ENCODE results near the gene SLC24A1. TPM values are rescaled to one million over a fixed set of nuclear protein-coding genes. Genes with fewer than 3 reads are reported as not detected.

The SLC24A1 gene
- total RNA-seq, 4 donors from 2014 or later = 5.9 to 22.7 (median 9.2) TPM

DNA sequence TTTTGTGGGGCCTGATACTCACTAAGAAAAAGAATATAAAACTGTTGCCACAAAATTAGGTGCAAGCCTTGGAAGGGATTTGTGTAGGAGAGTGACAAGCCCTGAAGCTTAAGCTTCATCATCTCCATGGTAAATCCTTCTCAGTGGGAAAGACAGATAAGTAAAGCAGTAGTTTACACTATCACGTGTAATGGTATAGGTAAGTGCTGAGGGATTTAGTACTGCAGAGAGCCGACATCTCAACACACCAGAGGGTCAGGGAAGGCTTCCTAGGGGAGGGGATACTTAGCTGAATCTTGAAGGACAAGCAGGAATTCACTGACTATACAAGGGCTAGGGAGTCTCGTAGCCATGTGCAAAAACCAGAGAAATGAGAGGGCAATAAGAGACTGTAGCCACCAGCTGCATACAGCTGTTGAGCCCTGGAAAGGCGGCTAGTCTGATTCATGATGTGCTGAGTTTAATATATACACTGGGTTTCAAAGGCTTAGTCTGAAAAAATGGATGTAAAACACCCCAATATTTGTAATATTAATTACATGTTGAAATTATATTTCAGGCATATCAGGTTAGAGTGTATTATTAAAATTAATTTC, 11.1 kb downstream of the SLC24A1 start:
- TF ChIP-seq POLR2A (IDR thresholded peaks at IDR 0.05) = no peak
- TF ChIP-seq, protein P1, sequence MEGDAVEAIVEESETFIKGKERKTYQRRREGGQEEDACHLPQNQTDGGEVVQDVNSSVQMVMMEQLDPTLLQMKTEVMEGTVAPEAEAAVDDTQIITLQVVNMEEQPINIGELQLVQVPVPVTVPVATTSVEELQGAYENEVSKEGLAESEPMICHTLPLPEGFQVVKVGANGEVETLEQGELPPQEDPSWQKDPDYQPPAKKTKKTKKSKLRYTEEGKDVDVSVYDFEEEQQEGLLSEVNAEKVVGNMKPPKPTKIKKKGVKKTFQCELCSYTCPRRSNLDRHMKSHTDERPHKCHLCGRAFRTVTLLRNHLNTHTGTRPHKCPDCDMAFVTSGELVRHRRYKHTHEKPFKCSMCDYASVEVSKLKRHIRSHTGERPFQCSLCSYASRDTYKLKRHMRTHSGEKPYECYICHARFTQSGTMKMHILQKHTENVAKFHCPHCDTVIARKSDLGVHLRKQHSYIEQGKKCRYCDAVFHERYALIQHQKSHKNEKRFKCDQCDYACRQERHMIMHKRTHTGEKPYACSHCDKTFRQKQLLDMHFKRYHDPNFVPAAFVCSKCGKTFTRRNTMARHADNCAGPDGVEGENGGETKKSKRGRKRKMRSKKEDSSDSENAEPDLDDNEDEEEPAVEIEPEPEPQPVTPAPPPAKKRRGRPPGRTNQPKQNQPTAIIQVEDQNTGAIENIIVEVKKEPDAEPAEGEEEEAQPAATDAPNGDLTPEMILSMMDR (IDR thresholded peaks at IDR 0.05) = no peak
- TF ChIP-seq EP300 (IDR thresholded peaks at IDR 0.05) = no peak
- WGBS, 2 donors = 75 to 80% methylated on average over 4 of the region's 4 CpGs
- Histone ChIP-seq H3K9me3 (no peaks in the 10 kb centered on the region), H3K4me1 (no peaks in the 10 kb centered on the region), H3K4me3 (no peak overlapping the region), H3K27ac (no peak overlapping the region), H3K27me3 (no peaks in the 10 kb centered on the region), H3K36me3 (peaks cover 0 to 13% (median 0%) of the 10 kb centered on the region in 3 donors)
- no peak for DNase-seq (ENCODE audit: low spot score in 2 of 2)

- Histone ChIP-seq H3K27ac (no peak overlapping the region), H3K4me1 (peaks cover 0 to 4% (median 2%) of the 10 kb centered on the region in 4 donors), H3K36me3 (peaks cover 0 to 5% (median 0%) of the 10 kb centered on the region in 3 donors), H3K9me3 (no peaks in the 10 kb centered on the region), H3K27me3 (no peaks in the 10 kb centered on the region), H3K4me3 (no peak overlapping the region)
- DNase-seq (ENCODE audit: low spot score in 2 of 2) = no peak
- TF ChIP-seq EP300 (IDR thresholded peaks at IDR 0.05) (no peak), POLR2A (IDR thresholded peaks at IDR 0.05) (no peak)
- TF ChIP-seq, protein P1 (IDR thresholded peaks at IDR 0.05) = no peak
- WGBS, 2 donors = 79 to 82% methylated on average over 2 of the region's 2 CpGs
These were observed 12.0 kb downstream of the SLC24A1 start for GRCh38 chr15:65633752-65634151.

DNA sequence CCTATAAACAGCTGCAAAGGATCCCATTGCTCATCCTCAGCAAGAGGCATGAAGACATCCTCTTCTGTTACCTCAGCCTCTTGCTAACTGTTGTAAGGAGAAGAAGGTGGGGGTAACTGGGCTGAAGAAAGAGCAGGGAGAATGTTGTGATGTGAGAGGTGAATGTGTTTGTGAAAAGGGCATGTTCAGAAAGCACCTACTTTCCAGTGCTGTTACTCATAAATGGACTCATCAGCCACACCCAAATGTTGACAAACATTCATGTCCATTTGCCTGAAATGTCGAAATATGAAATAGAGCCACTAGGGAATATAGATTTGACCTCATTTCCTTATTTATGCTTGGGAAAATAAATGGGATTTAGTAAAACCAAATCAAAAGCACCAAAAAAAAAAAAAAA, 12.6 kb downstream of the SLC24A1 start:
- Histone ChIP-seq H3K4me1 (peaks cover 0 to 8% (median 2%) of the 10 kb centered on the region in 4 donors), H3K36me3 (peaks cover 0 to 5% (median 0%) of the 10 kb centered on the region in 3 donors), H3K9me3 (no peaks in the 10 kb centered on the region), H3K27me3 (no peaks in the 10 kb centered on the region), H3K4me3 (no peak overlapping the region), H3K27ac (no peak overlapping the region)
- DNase-seq (ENCODE audit: low spot score in 2 of 2) = no peak
- WGBS, 2 donors = 85 to 88% methylated on average over 1 of the region's 1 CpG
- TF ChIP-seq POLR2A (IDR thresholded peaks at IDR 0.05) (no peak), EP300 (IDR thresholded peaks at IDR 0.05) (no peak)
- TF ChIP-seq, protein P1 (IDR thresholded peaks at IDR 0.05) = no peak

DNA sequence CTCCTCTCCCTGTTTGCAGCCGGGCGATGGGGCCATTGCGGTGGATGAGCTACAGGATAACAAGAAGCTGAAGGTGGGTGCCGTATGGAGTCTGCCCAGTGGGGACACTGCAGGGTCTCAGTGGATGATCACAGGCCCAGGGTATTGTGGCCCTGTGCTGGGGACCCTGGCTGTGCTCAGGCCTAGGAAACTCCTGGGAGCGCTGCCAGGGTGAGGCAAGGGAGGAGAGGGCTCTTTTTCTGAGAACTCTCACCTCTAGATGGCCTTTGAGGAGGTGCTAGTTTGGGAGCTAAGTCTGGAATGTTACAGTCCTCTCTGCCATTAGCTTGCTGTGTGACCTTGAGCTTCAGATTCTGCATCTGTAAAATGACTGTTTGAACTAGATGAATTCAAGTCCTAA, 16.4 kb downstream of the SLC24A1 start:
- H3K4me1 ChIP-seq = peaks cover 0 to 8% (median 2%) of the 10 kb centered on the region in 4 donors
- no peak overlapping the region for H3K27ac ChIP-seq
- no peaks in the 10 kb centered on the region for H3K36me3 ChIP-seq
- no peaks in the 10 kb centered on the region for H3K9me3 ChIP-seq
- no peak overlapping the region for H3K4me3 ChIP-seq
- TF ChIP-seq EP300 (IDR thresholded peaks at IDR 0.05) (no peak), POLR2A (IDR thresholded peaks at IDR 0.05) (no peak)
- TF ChIP-seq, protein P1 (IDR thresholded peaks at IDR 0.05) = no peak
- no peak for DNase-seq (ENCODE audit: low spot score in 2 of 2)
- no peaks in the 10 kb centered on the region for H3K27me3 ChIP-seq
- 84 to 89% methylated on average over 5 of the region's 5 CpGs for WGBS, 2 donors

DNA sequence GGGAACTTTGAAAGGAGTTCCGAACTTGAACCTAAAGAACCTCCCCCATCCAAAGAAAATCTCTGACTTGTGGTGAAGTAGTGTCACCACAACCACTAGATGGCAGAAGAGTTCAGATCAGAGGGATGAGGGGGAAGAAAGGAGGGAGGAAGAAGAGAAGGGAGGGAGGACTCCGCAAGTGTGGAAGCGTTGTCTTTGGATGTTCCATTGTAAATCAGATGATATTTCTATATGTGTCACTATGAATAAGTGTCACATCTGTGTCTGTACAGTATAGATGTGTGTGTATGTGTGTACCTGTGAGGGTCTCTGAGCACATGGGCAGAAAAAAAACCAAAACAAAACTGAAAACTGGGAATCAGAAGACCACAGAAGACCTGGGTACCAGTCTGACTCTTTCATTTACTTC, 16.9 kb downstream of the SLC24A1 start:
- DNase-seq (ENCODE audit: low spot score in 2 of 2) = peak in 1 of 2 donors; percentile 34

More for the DNA sequence above, 16.9 kb downstream of the SLC24A1 start:
- H3K36me3 ChIP-seq = no peaks in the 10 kb centered on the region
- WGBS, 2 donors = 1 to 2% methylated on average over 3 of the region's 3 CpGs
- H3K27me3 ChIP-seq = no peaks in the 10 kb centered on the region
- no peak overlapping the region for H3K4me3 ChIP-seq
- TF ChIP-seq POLR2A (IDR thresholded peaks at IDR 0.05) (no peak), EP300 (IDR thresholded peaks at IDR 0.05) (no peak)
- TF ChIP-seq, protein P1 (IDR thresholded peaks at IDR 0.05) = peak; percentile 67 to 81 (median 75)
- no peak overlapping the region for H3K27ac ChIP-seq
- H3K4me1 ChIP-seq = peaks cover 0 to 8% (median 2%) of the 10 kb centered on the region in 4 donors
- H3K9me3 ChIP-seq = no peaks in the 10 kb centered on the region
